Measurements from ENCODE around the gene SOX10.

SOX10 gene

GRCh38 chr22:38026130-38027111 lies 42.1 kb upstream of the SOX10 start:
- Histone ChIP-seq H3K4me1 (ENCODE audit: control insufficient read depth, insufficient read depth, low read length) (no peaks in the 10 kb centered on the region), H3K36me3 (ENCODE audit: control insufficient read depth, insufficient read depth, low read length) (no peaks in the 10 kb centered on the region), H3K9me3 (ENCODE audit: control insufficient read depth, insufficient read depth, low read length) (no peaks in the 10 kb centered on the region), H3K4me3 (ENCODE audit: low read depth, low read length) (no peak overlapping the region), H3K27me3 (ENCODE audit: control insufficient read depth, insufficient read depth, low read length) (no peaks in the 10 kb centered on the region), H3K9ac (ENCODE audit: low read depth, low read length) (no peak overlapping the region)

GRCh38 chr22:38025514-38025913 lies 41.2 kb upstream of the SOX10 start:
- Histone ChIP-seq H3K36me3 (ENCODE audit: control insufficient read depth, insufficient read depth, low read length) (no peaks in the 10 kb centered on the region), H3K4me3 (ENCODE audit: low read depth, low read length) (no peak overlapping the region), H3K9ac (ENCODE audit: low read depth, low read length) (no peak overlapping the region), H3K27me3 (ENCODE audit: control insufficient read depth, insufficient read depth, low read length) (no peaks in the 10 kb centered on the region), H3K4me1 (ENCODE audit: control insufficient read depth, insufficient read depth, low read length) (no peaks in the 10 kb centered on the region), H3K9me3 (ENCODE audit: control insufficient read depth, insufficient read depth, low read length) (no peaks in the 10 kb centered on the region)

GRCh38 chr22:38023045-38023444 lies 38.7 kb upstream of the SOX10 start:
- H3K27me3 ChIP-seq (ENCODE audit: control insufficient read depth, insufficient read depth, low read length): no peaks in the 10 kb centered on the region
- no peaks in the 10 kb centered on the region for H3K9me3 ChIP-seq (ENCODE audit: control insufficient read depth, insufficient read depth, low read length)
- H3K4me3 ChIP-seq (ENCODE audit: low read depth, low read length): no peak overlapping the region
- H3K36me3 ChIP-seq (ENCODE audit: control insufficient read depth, insufficient read depth, low read length): no peaks in the 10 kb centered on the region
- H3K9ac ChIP-seq (ENCODE audit: low read depth, low read length): no peak overlapping the region
- H3K4me1 ChIP-seq (ENCODE audit: control insufficient read depth, insufficient read depth, low read length): no peaks in the 10 kb centered on the region

- no peaks in the 10 kb centered on the region for H3K27me3 ChIP-seq (ENCODE audit: control insufficient read depth, insufficient read depth, low read length)
- no peaks in the 10 kb centered on the region for H3K36me3 ChIP-seq (ENCODE audit: control insufficient read depth, insufficient read depth, low read length)
- H3K9me3 ChIP-seq (ENCODE audit: control insufficient read depth, insufficient read depth, low read length): no peaks in the 10 kb centered on the region
These were observed 36.9 kb upstream of the SOX10 start for GRCh38 chr22:38021206-38021605.

GRCh38 chr22:38018938-38019827 lies 34.8 kb upstream of the SOX10 start:
- H3K9ac ChIP-seq (ENCODE audit: low read depth, low read length): no peak overlapping the region
- no peak overlapping the region for H3K4me3 ChIP-seq (ENCODE audit: low read depth, low read length)
- no peaks in the 10 kb centered on the region for H3K27me3 ChIP-seq (ENCODE audit: control insufficient read depth, insufficient read depth, low read length)
- peaks cover 3% of the 10 kb centered on the region for H3K4me1 ChIP-seq (ENCODE audit: control insufficient read depth, insufficient read depth, low read length)
- H3K9me3 ChIP-seq (ENCODE audit: control insufficient read depth, insufficient read depth, low read length): no peaks in the 10 kb centered on the region
- H3K36me3 ChIP-seq (ENCODE audit: control insufficient read depth, insufficient read depth, low read length): no peaks in the 10 kb centered on the region

More at GRCh38 chr22:38021206-38021605, 36.9 kb upstream of the SOX10 start:
- Histone ChIP-seq H3K9ac (ENCODE audit: low read depth, low read length) (no peak overlapping the region), H3K4me1 (ENCODE audit: control insufficient read depth, insufficient read depth, low read length) (no peaks in the 10 kb centered on the region), H3K4me3 (ENCODE audit: low read depth, low read length) (no peak overlapping the region)

- H3K27me3 ChIP-seq (ENCODE audit: control insufficient read depth, insufficient read depth, low read length): no peaks in the 10 kb centered on the region
- H3K9me3 ChIP-seq (ENCODE audit: control insufficient read depth, insufficient read depth, low read length): no peaks in the 10 kb centered on the region
- H3K36me3 ChIP-seq (ENCODE audit: control insufficient read depth, insufficient read depth, low read length): no peaks in the 10 kb centered on the region
- H3K4me3 ChIP-seq (ENCODE audit: low read depth, low read length): no peak overlapping the region
- peak overlapping the region; percentile 24 for H3K9ac ChIP-seq (ENCODE audit: low read depth, low read length)
- H3K4me1 ChIP-seq (ENCODE audit: control insufficient read depth, insufficient read depth, low read length): peaks cover 3% of the 10 kb centered on the region
These were observed 33.9 kb upstream of the SOX10 start for GRCh38 chr22:38017939-38018885.

- Histone ChIP-seq H3K4me1 (ENCODE audit: control insufficient read depth, insufficient read depth, low read length) (peaks cover 3% of the 10 kb centered on the region), H3K4me3 (ENCODE audit: low read depth, low read length) (no peak overlapping the region), H3K9me3 (ENCODE audit: control insufficient read depth, insufficient read depth, low read length) (no peaks in the 10 kb centered on the region), H3K36me3 (ENCODE audit: control insufficient read depth, insufficient read depth, low read length) (no peaks in the 10 kb centered on the region), H3K9ac (ENCODE audit: low read depth, low read length) (peak overlapping the region; percentile 24), H3K27me3 (ENCODE audit: control insufficient read depth, insufficient read depth, low read length) (no peaks in the 10 kb centered on the region)
These were observed 33.0 kb upstream of the SOX10 start for GRCh38 chr22:38017272-38017920.

GRCh38 chr22:38016182-38017151 lies 32.1 kb upstream of the SOX10 start:
- Histone ChIP-seq H3K9ac (ENCODE audit: low read depth, low read length) (no peak overlapping the region), H3K27me3 (ENCODE audit: control insufficient read depth, insufficient read depth, low read length) (no peaks in the 10 kb centered on the region), H3K9me3 (ENCODE audit: control insufficient read depth, insufficient read depth, low read length) (no peaks in the 10 kb centered on the region), H3K36me3 (ENCODE audit: control insufficient read depth, insufficient read depth, low read length) (no peaks in the 10 kb centered on the region), H3K4me3 (ENCODE audit: low read depth, low read length) (no peak overlapping the region), H3K4me1 (ENCODE audit: control insufficient read depth, insufficient read depth, low read length) (peaks cover 3% of the 10 kb centered on the region)

GRCh38 chr22:38014083-38014482 lies 29.7 kb upstream of the SOX10 start:
- Histone ChIP-seq H3K9ac (ENCODE audit: low read depth, low read length) (no peak overlapping the region), H3K36me3 (ENCODE audit: control insufficient read depth, insufficient read depth, low read length) (no peaks in the 10 kb centered on the region), H3K4me1 (ENCODE audit: control insufficient read depth, insufficient read depth, low read length) (peaks cover 3% of the 10 kb centered on the region), H3K27me3 (ENCODE audit: control insufficient read depth, insufficient read depth, low read length) (no peaks in the 10 kb centered on the region), H3K9me3 (ENCODE audit: control insufficient read depth, insufficient read depth, low read length) (no peaks in the 10 kb centered on the region), H3K4me3 (ENCODE audit: low read depth, low read length) (no peak overlapping the region)

- no peaks in the 10 kb centered on the region for H3K36me3 ChIP-seq (ENCODE audit: control insufficient read depth, insufficient read depth, low read length)
- H3K9me3 ChIP-seq (ENCODE audit: control insufficient read depth, insufficient read depth, low read length): no peaks in the 10 kb centered on the region
- peaks cover 3% of the 10 kb centered on the region for H3K4me1 ChIP-seq (ENCODE audit: control insufficient read depth, insufficient read depth, low read length)
- no peak overlapping the region for H3K9ac ChIP-seq (ENCODE audit: low read depth, low read length)
- no peak overlapping the region for H3K4me3 ChIP-seq (ENCODE audit: low read depth, low read length)
- H3K27me3 ChIP-seq (ENCODE audit: control insufficient read depth, insufficient read depth, low read length): no peaks in the 10 kb centered on the region
These were observed 28.3 kb upstream of the SOX10 start for GRCh38 chr22:38012604-38013072.
